GM19468 (cell line): ENCODE results near the gene NUAK2.

Experiments used
- ATAC-seq: cut with Tn5 transposase; IDR thresholded peaks from one replicate; pipeline ENCODE4 v1.9.1; 2021; ENCODE audit warnings: mild to moderate bottlenecking, moderate library complexity, moderate number of reproducible peaks; ENCODE audit not compliant: unreplicated experiment; ENCODE audit errors: extremely low read depth

The NUAK2 gene

DNA sequence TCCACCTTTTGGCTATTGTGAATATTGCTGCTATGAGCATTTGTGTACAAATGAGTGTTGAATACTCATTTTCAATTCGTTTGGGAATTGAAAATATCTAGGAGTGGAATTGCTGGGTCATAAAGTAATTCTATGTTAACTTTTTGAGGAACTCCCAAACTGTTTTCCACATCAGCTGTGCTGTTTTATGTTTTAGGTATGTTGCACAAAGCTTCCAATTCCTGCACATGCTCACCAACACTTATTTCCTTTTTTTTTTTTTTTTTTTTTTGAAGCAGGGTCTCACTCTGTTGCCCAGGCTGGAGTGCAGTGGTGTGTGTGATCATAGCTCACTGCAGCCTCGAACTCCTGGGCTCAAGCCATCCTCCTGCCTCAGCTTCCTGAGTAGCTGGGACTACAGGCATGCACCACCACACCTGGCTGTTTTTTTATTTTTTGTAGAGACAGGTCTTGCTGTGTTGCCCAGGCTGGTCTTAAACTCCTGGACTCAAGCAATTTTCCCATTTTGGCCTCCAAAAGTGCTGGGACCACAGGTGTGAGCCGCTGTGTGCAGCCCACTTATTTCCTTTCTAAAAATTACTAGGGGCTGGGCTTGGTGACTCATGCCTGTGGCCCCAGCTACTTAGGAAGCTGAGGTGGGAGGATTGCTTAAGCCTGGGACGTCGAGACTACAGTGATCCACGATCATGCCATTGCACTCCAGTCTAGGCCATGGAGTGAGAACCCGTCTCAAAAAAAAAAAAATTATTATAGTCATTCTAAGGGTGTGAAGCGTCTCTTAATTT lies 60.4 kb downstream of the NUAK2 start:
- ATAC-seq = no peak

DNA sequence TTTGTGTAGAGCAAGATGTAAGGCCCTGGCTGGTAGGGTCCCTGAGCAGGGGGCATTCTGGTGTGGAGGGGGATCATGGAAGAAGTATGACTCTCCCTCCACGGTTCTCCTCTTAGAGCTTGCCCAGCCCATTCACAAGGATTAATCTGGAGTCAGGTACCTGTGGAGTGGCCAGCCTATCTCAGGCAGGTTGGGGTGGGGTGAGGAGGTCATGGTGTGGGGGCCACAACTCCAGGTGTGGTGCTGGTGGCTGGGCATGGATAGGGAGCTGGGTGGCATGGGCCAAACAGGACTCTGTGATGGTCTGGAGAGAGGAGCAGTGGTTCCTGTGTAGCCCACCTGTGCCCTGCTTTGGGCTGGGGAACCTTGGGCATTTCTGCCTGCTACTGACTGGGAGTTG lies 61.5 kb downstream of the NUAK2 start:
- ATAC-seq = no peak

DNA sequence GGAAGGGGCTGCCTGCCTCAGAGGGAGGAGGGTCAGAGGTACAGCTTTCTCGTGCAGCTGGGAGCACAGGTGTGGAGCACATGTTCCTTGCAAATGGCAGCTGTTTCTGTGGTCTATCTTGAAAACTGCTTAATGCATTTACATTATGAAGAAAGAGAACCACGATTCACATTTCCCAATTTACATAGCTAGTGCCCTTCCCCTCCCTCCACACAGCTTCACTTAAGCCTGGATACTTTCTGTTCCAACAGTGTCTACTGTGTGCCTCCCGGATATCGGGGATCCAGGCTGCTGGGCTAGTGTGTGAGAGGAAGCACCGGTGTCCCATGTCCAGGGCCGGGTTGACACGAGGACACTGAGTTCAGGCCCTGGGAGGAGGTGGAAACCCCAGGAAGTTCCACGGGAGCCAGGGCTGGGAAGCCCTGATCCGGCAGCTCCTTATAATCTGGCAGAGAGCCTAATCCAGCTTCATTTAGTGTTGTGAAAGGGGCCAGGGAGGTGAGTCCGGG lies 62.2 kb downstream of the NUAK2 start:
- ATAC-seq = no peak

GRCh38 chr1:205258719-205259118 lies 62.8 kb downstream of the NUAK2 start:
- no peak for ATAC-seq

GRCh38 chr1:205258261-205258691 lies 63.3 kb downstream of the NUAK2 start:
- ATAC-seq = no peak

DNA sequence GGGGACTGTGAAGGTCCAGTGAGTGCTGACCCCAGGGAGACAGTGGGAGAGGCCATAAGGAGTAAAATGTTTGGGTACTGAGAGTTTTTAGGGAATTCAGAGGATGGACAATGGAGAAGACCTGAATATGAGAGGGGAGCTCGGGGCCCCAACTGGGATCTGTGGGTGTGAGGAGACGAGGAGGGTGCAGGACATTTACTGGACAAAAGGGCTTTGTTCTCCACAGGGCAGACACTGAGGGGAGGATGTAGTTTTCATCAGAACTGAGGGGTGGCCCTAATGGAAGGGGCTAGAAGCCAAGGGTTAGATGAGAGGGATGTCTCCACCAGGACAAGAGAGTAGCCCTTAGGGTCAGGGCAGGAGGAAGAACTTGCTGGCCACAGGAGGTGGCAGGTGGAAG lies 63.8 kb downstream of the NUAK2 start:
- ATAC-seq = no peak

- no peak for ATAC-seq
These were observed 64.5 kb downstream of the NUAK2 start for GRCh38 chr1:205256951-205257625.

GRCh38 chr1:205255941-205256780 lies 65.4 kb downstream of the NUAK2 start:
- ATAC-seq = no peak
